ENCODE measurements around the gene TAOK2. TPM values are rescaled to one million over a fixed set of nuclear protein-coding genes. Genes with fewer than 3 reads are reported as not detected.
A peak's percentile ranks its signal among the peaks of the same experiment; 100 is the strongest.

TAOK2 gene
- total RNA-seq, 2 donors from 2014 or later, result 43.8 to 97.4 TPM

DNA sequence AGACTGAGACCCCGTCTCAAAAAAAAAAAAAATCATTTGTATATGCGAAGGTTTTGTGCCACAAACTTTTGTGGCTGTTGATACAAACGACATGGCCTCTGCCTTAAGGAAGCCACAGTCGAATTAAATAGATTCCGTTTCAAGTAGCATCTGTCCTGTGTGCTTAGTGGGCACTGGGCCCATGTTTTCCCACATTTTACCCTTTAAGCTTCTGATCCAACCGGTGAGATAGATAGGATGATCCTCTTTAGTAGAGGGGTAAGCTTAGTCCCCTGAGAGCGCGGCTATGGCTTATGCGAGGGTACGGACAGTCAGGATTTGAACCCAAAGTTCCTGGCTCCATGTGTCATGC lies 12.6 kb upstream of the TAOK2 start:
- H3K4me3 ChIP-seq, result peak overlapping the region; percentile 70 to 71
- no peaks in the 10 kb centered on the region for H3K4me1 ChIP-seq (replicated peaks)
- H3K27me3 ChIP-seq (replicated peaks; ENCODE audit: insufficient read depth), result no peaks in the 10 kb centered on the region
- H3K9me3 ChIP-seq, result no peaks in the 10 kb centered on the region
- 43% methylated on average over 10 of the region's 10 CpGs for WGBS
- intact Hi-C loops (cut with DNase I), result loop anchor here (10.0 kb wide), 1 partner anchor 136 kb away; the partner anchor contains the start of gene MVP
- H3K36me3 ChIP-seq, result no peaks in the 10 kb centered on the region
- no peak for DNase-seq (ENCODE audit: low spot score)
- H3K27ac ChIP-seq, result peak overlapping the region; percentile 90 to 93
- TF ChIP-seq POLR2A (IDR thresholded peaks at IDR 0.05) (no peak), POLR2AphosphoS5 (IDR thresholded peaks at IDR 0.05) (no peak)
- TF ChIP-seq, protein P1, sequence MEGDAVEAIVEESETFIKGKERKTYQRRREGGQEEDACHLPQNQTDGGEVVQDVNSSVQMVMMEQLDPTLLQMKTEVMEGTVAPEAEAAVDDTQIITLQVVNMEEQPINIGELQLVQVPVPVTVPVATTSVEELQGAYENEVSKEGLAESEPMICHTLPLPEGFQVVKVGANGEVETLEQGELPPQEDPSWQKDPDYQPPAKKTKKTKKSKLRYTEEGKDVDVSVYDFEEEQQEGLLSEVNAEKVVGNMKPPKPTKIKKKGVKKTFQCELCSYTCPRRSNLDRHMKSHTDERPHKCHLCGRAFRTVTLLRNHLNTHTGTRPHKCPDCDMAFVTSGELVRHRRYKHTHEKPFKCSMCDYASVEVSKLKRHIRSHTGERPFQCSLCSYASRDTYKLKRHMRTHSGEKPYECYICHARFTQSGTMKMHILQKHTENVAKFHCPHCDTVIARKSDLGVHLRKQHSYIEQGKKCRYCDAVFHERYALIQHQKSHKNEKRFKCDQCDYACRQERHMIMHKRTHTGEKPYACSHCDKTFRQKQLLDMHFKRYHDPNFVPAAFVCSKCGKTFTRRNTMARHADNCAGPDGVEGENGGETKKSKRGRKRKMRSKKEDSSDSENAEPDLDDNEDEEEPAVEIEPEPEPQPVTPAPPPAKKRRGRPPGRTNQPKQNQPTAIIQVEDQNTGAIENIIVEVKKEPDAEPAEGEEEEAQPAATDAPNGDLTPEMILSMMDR (IDR thresholded peaks at IDR 0.05), result no peak

DNA sequence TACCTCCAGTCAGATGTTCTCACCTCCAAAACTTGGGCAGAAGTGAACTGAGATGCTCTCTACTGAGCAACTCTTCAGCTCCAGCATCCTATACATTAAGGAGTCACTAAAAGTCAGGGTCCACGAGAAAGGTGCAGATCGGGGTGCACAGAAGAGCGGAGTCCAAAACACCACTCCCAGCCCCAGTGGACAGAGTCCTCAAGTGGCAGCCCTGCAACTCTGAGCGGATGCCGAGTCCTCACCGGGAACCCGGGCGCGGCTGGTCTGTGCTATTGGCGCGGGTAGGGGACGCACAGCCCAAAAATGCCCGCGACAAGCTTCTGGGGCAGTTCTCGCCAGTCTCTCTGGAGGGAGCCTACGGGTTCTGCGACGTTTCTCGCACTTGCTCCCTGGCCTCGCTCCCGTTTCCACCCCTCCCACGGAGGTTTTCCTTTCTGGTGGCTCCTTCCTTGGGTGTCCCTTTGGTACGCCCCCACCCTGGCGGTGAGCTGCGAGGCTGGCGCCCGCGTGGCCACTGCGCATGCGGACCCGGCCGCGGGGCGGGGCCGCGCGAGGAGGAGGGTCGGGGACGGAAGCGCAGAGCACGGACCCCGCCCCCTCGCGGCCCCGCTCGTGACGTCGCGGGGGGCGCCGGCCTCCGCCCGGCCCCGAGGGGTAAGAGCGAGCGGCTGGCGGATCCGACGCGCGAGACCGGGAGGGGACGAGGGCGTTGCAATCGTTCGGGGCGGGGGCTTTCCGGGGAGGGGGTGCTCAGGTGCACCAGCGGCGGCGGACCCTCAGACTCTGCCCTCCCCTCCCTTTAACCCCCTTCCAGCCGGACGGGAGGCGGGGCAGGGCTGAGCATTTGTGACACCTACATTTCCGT lies 12.0 kb upstream of the TAOK2 start, which contains the start of gene TMEM219:
Gene TMEM219 (plus strand): TSS at position 601 of the 865 bp plus-strand sequence. CDS start 1,065 bp downstream, outside the sequence.
- Histone ChIP-seq H3K9me3 (no peaks in the 10 kb centered on the region), H3K27me3 (replicated peaks; ENCODE audit: insufficient read depth) (no peaks in the 10 kb centered on the region), H3K4me1 (replicated peaks) (no peaks in the 10 kb centered on the region), H3K36me3 (no peaks in the 10 kb centered on the region), H3K27ac (peak within 1 kb of the TSS; percentile 90 to 93), H3K4me3 (peak within 1 kb of the TSS; percentile 70 to 71)
- WGBS, result under 1% methylated on average over 67 of the region's 75 CpGs
- DNase-seq (ENCODE audit: low spot score), result peak; percentile 88
- TF ChIP-seq POLR2A (IDR thresholded peaks at IDR 0.05) (peak; percentile 74), POLR2AphosphoS5 (IDR thresholded peaks at IDR 0.05) (peak; percentile 62)
- TF ChIP-seq, protein P1 (IDR thresholded peaks at IDR 0.05), result peak; percentile 52 to 88 (median 79)
- intact Hi-C loops (cut with DNase I), result loop anchor here (10.0 kb wide), 1 partner anchor 137 kb away; the partner anchor contains the start of gene MVP

DNA sequence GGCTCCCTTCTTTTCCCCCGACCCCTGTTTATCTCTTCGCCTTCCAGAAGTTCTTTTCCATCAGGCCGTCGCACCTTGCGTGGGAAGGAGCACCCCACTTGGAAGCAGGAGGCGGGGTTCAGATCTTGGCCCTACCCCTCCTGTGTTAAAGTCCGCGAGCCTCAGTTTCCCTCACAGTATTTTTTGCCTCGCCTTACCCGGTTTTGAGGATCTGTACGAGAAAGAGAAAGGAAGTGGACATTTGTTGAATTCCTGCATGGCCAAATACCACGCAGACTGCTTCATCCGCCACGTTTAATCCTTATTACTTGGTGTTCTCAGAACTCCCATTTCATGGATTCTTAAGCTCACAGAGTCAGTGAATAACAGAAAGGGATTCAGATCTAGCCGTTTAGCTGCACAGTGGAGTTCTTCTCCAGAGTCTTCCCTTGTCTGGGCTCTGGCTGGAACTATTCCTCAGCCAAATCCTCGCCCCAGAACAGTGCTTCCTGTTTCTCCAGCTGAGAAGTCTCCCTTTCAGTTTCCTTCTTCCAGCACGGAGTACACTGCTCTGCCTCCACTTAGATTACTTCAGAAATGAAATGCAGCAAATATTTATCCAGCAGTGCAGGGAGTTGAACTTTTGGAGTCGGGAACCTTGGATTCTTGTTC lies 11.2 kb upstream of the TAOK2 start:
- peak; percentile 24 for DNase-seq (ENCODE audit: low spot score)
- Histone ChIP-seq H3K27ac (peak overlapping the region; percentile 90 to 93), H3K9me3 (no peaks in the 10 kb centered on the region), H3K4me3 (peak overlapping the region; percentile 70 to 71), H3K36me3 (no peaks in the 10 kb centered on the region), H3K27me3 (replicated peaks; ENCODE audit: insufficient read depth) (no peaks in the 10 kb centered on the region), H3K4me1 (replicated peaks) (no peaks in the 10 kb centered on the region)
- intact Hi-C loops (cut with DNase I), result loop anchor here (10.0 kb wide), 1 partner anchor 138 kb away; the partner anchor contains the start of gene MVP
- TF ChIP-seq POLR2AphosphoS5 (IDR thresholded peaks at IDR 0.05), result peak; percentile 35
- TF ChIP-seq, protein P1 (IDR thresholded peaks at IDR 0.05), result no peak
- peak; percentile 22 for TF ChIP-seq POLR2A (IDR thresholded peaks at IDR 0.05)
- 5% methylated on average over 18 of the region's 18 CpGs for WGBS

DNA sequence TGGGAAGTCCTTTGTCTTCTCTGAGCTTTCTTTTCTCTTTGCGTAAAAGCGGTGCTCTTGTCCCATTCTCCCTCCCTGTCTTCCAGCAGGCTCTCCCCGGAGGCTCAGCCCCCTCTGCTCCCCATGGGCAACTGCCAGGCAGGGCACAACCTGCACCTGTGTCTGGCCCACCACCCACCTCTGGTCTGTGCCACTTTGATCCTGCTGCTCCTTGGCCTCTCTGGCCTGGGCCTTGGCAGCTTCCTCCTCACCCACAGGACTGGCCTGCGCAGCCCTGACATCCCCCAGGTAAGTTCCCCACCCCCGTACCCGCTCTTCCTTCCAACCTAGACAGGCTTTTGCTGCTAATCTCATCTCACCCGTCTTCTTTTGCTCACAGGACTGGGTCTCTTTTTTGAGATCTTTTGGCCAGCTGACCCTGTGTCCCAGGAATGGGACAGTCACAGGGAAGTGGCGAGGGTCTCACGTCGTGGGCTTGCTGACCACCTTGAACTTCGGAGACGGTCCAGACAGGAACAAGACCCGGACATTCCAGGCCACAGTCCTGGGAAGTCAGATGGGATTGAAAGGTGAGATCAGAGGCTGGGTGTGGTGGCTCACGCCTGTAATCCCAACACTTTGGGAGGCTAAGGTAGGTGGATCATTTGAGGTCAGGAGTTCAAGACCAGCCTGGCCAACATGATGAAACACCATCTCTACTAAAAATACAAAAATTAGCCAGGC lies 10.5 kb upstream of the TAOK2 start:
- Histone ChIP-seq H3K9me3 (no peaks in the 10 kb centered on the region), H3K4me3 (peak overlapping the region in 1 of 2 donors; percentile 71), H3K36me3 (no peaks in the 10 kb centered on the region), H3K27ac (peak overlapping the region; percentile 90 to 93), H3K27me3 (replicated peaks; ENCODE audit: insufficient read depth) (no peaks in the 10 kb centered on the region), H3K4me1 (replicated peaks) (no peaks in the 10 kb centered on the region)
- 88% methylated on average over 14 of the region's 14 CpGs for WGBS
- intact Hi-C loops (cut with DNase I), result loop anchor here (10.0 kb wide), 1 partner anchor 138 kb away; the partner anchor contains the start of gene MVP
- TF ChIP-seq POLR2A (IDR thresholded peaks at IDR 0.05) (no peak), POLR2AphosphoS5 (IDR thresholded peaks at IDR 0.05) (no peak)
- TF ChIP-seq, protein P1 (IDR thresholded peaks at IDR 0.05), result no peak
- no peak for DNase-seq (ENCODE audit: low spot score)
